CD4-positive, alpha-beta T cell (primary cell): ENCODE measurements around the gene RASAL3. TPM values are rescaled to one million over a fixed set of nuclear protein-coding genes. Genes with fewer than 3 reads are reported as not detected.

Experiments used
- ATAC-seq: fragments of 200-7000 bp; cut with Tn5 transposase; one replicate; pipeline ENCODE4 v1.10.0; 2022; ENCODE audit warnings: mild to moderate bottlenecking; ENCODE audit not compliant: poor library complexity
- CTCF ChIA-PET: fragments of 350-600 bp; sonication (Branson Sonifier 250); formaldehyde crosslinking; loops from one replicate; lab custom pipeline; 2021; ENCODE audit warnings: antibody characterized with exemption, inconsistent platforms; lab: Charles Lee
- POLR2A ChIA-PET: fragments of 350-600 bp; sonication (Branson Sonifier 250); formaldehyde crosslinking; loops from one replicate; lab custom pipeline; 2021; ENCODE audit warnings: antibody characterized with exemption, inconsistent platforms; lab: Charles Lee
- DNase-seq, 14 experiments: peaks; one replicate each; pipeline ENCODE4 v3.0.0-alpha.2; 2013 to 2020; ENCODE audit warnings: mixed read lengths in 2 of 14
- H3K27ac ChIP-seq, 2 donors: one replicate each; pipeline versions ENCODE4 v1.5.1 to v1.7.0; 2013; ENCODE audit warnings: low read length in 2 of 2, low read depth in 1 of 2, mild to moderate bottlenecking in 1 of 2
- H3K27me3 ChIP-seq, 2 experiments: 1 replicate in 1 of 2; 2 replicates in 1 of 2; pipeline versions ENCODE4 v1.6.1 to v1.7.0; 2013; ENCODE audit warnings: low read length in 2 of 2, control low read depth in 1 of 2, mild to moderate bottlenecking in 1 of 2, moderate library complexity in 1 of 2; ENCODE audit not compliant: insufficient read depth in 2 of 2, control insufficient read depth in 1 of 2
- H3K36me3 ChIP-seq: one replicate; pipeline ENCODE4 v1.6.1; 2013; ENCODE audit warnings: low read length, control low read depth; ENCODE audit not compliant: insufficient read depth
- H3K4me1 ChIP-seq: one replicate; pipeline ENCODE4 v1.6.1; 2013; ENCODE audit warnings: low read length, control low read depth; ENCODE audit not compliant: insufficient read depth
- H3K4me3 ChIP-seq: one replicate; pipeline ENCODE4 v1.5.1; 2013; ENCODE audit warnings: mild to moderate bottlenecking, low read length, moderate library complexity
- H3K9me3 ChIP-seq, 2 experiments: 1 replicate in 1 of 2; 2 replicates in 1 of 2; pipeline versions ENCODE4 v1.6.1 to v1.7.0; 2013; ENCODE audit warnings: low read length in 2 of 2, mild to moderate bottlenecking in 2 of 2, control low read depth in 1 of 2, moderate library complexity in 1 of 2; ENCODE audit not compliant: control insufficient read depth in 1 of 2, insufficient read depth in 1 of 2
- H3K27ac Mint-ChIP-seq: one replicate; pipeline ENCODE4 v1.8.0; 2020; ENCODE audit warnings: mixed read lengths
- H3K27me3 Mint-ChIP-seq: one replicate; pipeline ENCODE4 v1.8.0; 2021; ENCODE audit warnings: mixed read lengths
- H3K36me3 Mint-ChIP-seq: one replicate; pipeline ENCODE4 v1.8.0; 2021; ENCODE audit warnings: low read depth, mixed read lengths
- H3K4me1 Mint-ChIP-seq: one replicate; pipeline ENCODE4 v1.8.0; 2021; ENCODE audit warnings: low read depth, mixed read lengths
- H3K4me3 Mint-ChIP-seq: one replicate; pipeline ENCODE4 v1.8.0; 2020; ENCODE audit warnings: mild to moderate bottlenecking, mixed read lengths
- H3K9me3 Mint-ChIP-seq: one replicate; pipeline ENCODE4 v1.8.0; 2020; ENCODE audit warnings: mixed read lengths
- CTCF ChIP-seq: fragments of 200-600 bp; IDR thresholded peaks from one replicate; pipeline ENCODE4 v1.8.0; 2022; ENCODE audit warnings: antibody characterized with exemption, mild to moderate bottlenecking
- intact Hi-C, 2 experiments: fragments of 100-400 bp; cut with DNase I in 1 of 2; cut with micrococcal nuclease in 1 of 2; formaldehyde crosslinking; loops; one replicate each; pipeline versions ENCODE4 v1.15.1 to v1.9.0; 2023 to 2025; cut with DNase I, micrococcal nuclease
- total RNA-seq, 174 experiments: library from RNA in 2 of 174; stranded (reverse) in 2 of 174; gene quantifications; one replicate each; pipeline ENCODE4 v1.2.3 and lab custom pipeline; 2021 to 2026

The RASAL3 gene
- total RNA-seq, 2 experiments from 2014 or later = 91.8 to 92.8 TPM

- Mint-ChIP-seq H3K9me3 (no peaks in the 10 kb centered on the region), H3K27me3 (no peaks in the 10 kb centered on the region), H3K27ac (no peak overlapping the region), H3K4me1 (peaks cover under 1% of the 10 kb centered on the region), H3K4me3 (no peak overlapping the region), H3K36me3 (peaks cover 5% of the 10 kb centered on the region)
- ATAC-seq (no peak), DNase-seq (no peak)
- H3K4me3 ChIP-seq = no peak overlapping the region
- TF ChIP-seq CTCF = no peak
- H3K9me3 ChIP-seq = no peaks in the 10 kb centered on the region
- intact Hi-C loops = loop anchor here in 1 of 2 experiments (10.0 kb wide), 1 partner anchor 741 kb away; the partner anchor contains the start of gene FAM32A
- H3K36me3 ChIP-seq = no peaks in the 10 kb centered on the region
- H3K4me1 ChIP-seq = no peaks in the 10 kb centered on the region
- CTCF ChIA-PET = no interaction called here
- no peak overlapping the region for H3K27ac ChIP-seq
- POLR2A ChIA-PET = no interaction called here
- no peaks in the 10 kb centered on the region for H3K27me3 ChIP-seq
Observed at GRCh38 chr19:15443325-15443724, 21.0 kb downstream of the RASAL3 start.

DNA sequence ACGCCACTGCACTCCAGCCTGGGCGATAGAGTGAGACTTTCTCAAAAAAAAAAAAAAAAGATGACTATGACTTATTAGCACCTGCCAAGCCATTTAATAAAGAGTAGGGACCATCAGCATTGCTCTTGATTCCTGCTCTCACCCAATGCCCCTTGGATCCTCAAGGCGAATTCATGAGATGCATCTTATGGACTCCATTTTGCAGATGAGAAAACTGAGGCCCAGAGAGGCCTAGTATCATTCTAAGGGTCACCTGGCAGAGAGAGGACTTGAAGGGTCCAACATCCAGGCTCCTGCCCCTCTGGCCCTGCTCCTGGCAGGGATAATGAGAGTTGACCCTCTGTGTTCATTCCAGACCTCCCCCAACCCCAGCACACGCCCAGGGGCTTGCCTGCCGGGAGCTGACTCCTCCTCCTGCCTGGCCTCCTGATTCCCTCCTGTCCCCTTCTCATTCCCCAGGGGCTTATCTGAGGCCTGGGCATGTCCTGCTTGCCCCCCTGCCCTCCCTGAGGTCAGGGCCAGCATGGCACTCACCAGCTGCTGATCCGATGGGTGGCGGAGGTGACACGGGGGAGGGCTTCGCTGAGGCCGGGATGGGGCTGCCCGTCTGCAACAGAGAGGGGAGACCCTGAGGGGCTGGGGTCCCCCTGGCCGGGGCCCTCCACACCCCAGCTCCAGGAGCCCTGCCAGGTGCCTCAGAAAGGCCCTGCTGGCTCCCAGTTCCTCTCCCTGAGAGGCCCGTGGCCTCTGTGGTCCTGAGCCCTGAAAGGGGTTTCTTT lies 22.0 kb downstream of the RASAL3 start:
- POLR2A ChIA-PET = interaction anchor here (1.5 kb wide), 1 partner anchor 23 kb away, joined by 3 read pairs; the partner anchor contains the start of gene AKAP8L
- CTCF ChIA-PET = no interaction called here
- H3K27ac Mint-ChIP-seq = no peak overlapping the region
- H3K4me1 ChIP-seq = no peaks in the 10 kb centered on the region
- H3K27me3 ChIP-seq = no peaks in the 10 kb centered on the region
- H3K27ac ChIP-seq = no peak overlapping the region
- peaks cover 3% of the 10 kb centered on the region for H3K36me3 Mint-ChIP-seq
- no peak overlapping the region for H3K4me3 ChIP-seq
- H3K9me3 ChIP-seq = no peaks in the 10 kb centered on the region
- no peak for TF ChIP-seq CTCF
- no peaks in the 10 kb centered on the region for H3K4me1 Mint-ChIP-seq
- ATAC-seq = no peak
- no peak for DNase-seq
- H3K4me3 Mint-ChIP-seq = no peak overlapping the region
- H3K36me3 ChIP-seq = no peaks in the 10 kb centered on the region
- no peaks in the 10 kb centered on the region for H3K27me3 Mint-ChIP-seq
- H3K9me3 Mint-ChIP-seq = no peaks in the 10 kb centered on the region
- intact Hi-C loops = loop anchor here in 1 of 2 experiments (10.0 kb wide), 1 partner anchor 742 kb away; the partner anchor contains the start of gene FAM32A

GRCh38 chr19:15441317-15441716 lies 23.0 kb downstream of the RASAL3 start:
- DNase-seq (no peak), ATAC-seq (no peak)
- Histone ChIP-seq H3K4me1 (no peaks in the 10 kb centered on the region), H3K4me3 (no peak overlapping the region), H3K36me3 (no peaks in the 10 kb centered on the region), H3K9me3 (no peaks in the 10 kb centered on the region), H3K27ac (no peak overlapping the region), H3K27me3 (no peaks in the 10 kb centered on the region)
- Mint-ChIP-seq H3K27me3 (no peaks in the 10 kb centered on the region), H3K27ac (no peak overlapping the region), H3K4me1 (no peaks in the 10 kb centered on the region), H3K36me3 (no peaks in the 10 kb centered on the region), H3K9me3 (no peaks in the 10 kb centered on the region), H3K4me3 (no peak overlapping the region)
- no peak for TF ChIP-seq CTCF
- intact Hi-C loops = loop anchor here in 1 of 2 experiments (10.0 kb wide), 1 partner anchor 743 kb away; the partner anchor contains the start of gene FAM32A
- ChIA-PET CTCF (no interaction called here), POLR2A (interaction anchor here (1.5 kb wide), 1 partner anchor 22 kb away, joined by 3 read pairs; the partner anchor contains the start of gene AKAP8L)
